ENCODE data around the gene PCYT1A. TPM values are rescaled to one million over a fixed set of nuclear protein-coding genes. Genes with fewer than 3 reads are reported as not detected.
"Not testable (repeated sequence)": the region's sequence is repeated elsewhere in the genome, so short reads cannot be mapped to it uniquely, and the experiment has no call there.

The PCYT1A gene
- total RNA-seq, 1 donor = 110 TPM

- DNase-seq (ENCODE audit: low read depth) = no peak
- TF ChIP-seq CTCF (IDR thresholded peaks at IDR 0.05; ENCODE audit: insufficient read depth, low read depth, low read length) = no peak
- no peak overlapping the region for H3K4me3 ChIP-seq (ENCODE audit: low read depth, low read length)
Observed at GRCh38 chr3:196254376-196255283, 32.9 kb downstream of the PCYT1A start.

- no peak for TF ChIP-seq CTCF (IDR thresholded peaks at IDR 0.05; ENCODE audit: insufficient read depth, low read depth, low read length)
- no peak for DNase-seq (ENCODE audit: low read depth)
- no peak overlapping the region for H3K4me3 ChIP-seq (ENCODE audit: low read depth, low read length)
Observed at GRCh38 chr3:196251918-196252317, 35.6 kb downstream of the PCYT1A start.

- TF ChIP-seq CTCF (IDR thresholded peaks at IDR 0.05; ENCODE audit: insufficient read depth, low read depth, low read length) = no peak
- peak; percentile 27 for DNase-seq (ENCODE audit: low read depth)
- no peak overlapping the region for H3K4me3 ChIP-seq (ENCODE audit: low read depth, low read length)
Observed at GRCh38 chr3:196246612-196247308, 40.8 kb downstream of the PCYT1A start.

GRCh38 chr3:196244166-196244565, 43.4 kb downstream of the PCYT1A start:
- H3K4me3 ChIP-seq (ENCODE audit: low read depth, low read length); DNase-seq (ENCODE audit: low read depth): not testable (repeated sequence)

GRCh38 chr3:196241704-196242103, 45.8 kb downstream of the PCYT1A start:
- no peak for TF ChIP-seq CTCF (IDR thresholded peaks at IDR 0.05; ENCODE audit: insufficient read depth, low read depth, low read length)
- no peak for DNase-seq (ENCODE audit: low read depth)
- no peak overlapping the region for H3K4me3 ChIP-seq (ENCODE audit: low read depth, low read length)

- TF ChIP-seq CTCF (IDR thresholded peaks at IDR 0.05; ENCODE audit: insufficient read depth, low read depth, low read length) = no peak
- DNase-seq (ENCODE audit: low read depth) = no peak
- H3K4me3 ChIP-seq (ENCODE audit: low read depth, low read length) = no peak overlapping the region
Observed at GRCh38 chr3:196240424-196240823, 47.1 kb downstream of the PCYT1A start.

Data from fibroblast of villous mesenchyme (primary cell).